GM19025 (cell line): ENCODE data around the gene HLA-DRB5.
"Not testable (repeated sequence)": the region's sequence is repeated elsewhere in the genome, so short reads cannot be mapped to it uniquely, and the experiment has no call there.

Source experiments
- ATAC-seq: cut with Tn5 transposase; IDR thresholded peaks from one replicate; pipeline ENCODE4 v1.9.1; 2021; ENCODE audit warnings: mild to moderate bottlenecking, low read depth, moderate library complexity; ENCODE audit not compliant: unreplicated experiment

Gene HLA-DRB5

DNA sequence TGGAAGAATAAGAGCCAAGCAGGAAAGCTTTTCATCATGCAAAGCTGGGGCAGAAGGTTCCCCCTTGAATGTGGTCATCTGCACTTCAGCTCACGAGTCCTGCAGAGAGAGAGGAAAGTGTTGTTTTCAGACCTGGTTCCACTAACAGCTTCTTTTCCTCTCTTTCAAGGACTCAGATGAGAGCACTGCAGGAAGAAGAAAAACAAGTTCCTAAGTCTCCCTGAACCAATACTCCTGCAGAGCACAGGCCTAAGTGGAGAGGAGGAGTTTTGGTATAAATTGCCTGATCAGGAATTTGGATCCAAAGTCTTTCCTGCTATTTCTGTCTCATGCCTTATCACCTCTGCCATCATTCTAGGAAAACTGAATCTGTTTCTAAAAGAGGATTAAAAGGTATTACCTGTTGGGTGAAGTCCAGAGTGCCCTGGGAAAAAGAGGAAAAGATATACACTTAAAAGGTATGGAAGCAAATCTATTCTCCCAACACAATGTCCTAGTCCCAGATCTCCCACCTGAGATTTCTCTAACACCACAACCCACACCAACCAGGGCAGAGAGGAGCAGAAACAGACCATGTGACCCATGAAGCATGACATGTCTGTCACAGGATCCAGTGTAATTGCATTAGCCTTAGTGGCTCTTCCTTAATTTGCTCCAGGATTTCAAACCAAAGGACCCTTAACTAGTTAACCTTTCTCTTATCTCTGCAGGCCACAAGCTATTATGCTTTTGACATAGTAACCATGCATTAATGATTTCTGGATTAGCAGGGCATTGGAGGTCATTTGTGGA lies 12.2 kb downstream of the HLA-DRB5 start:
- no peak for ATAC-seq

GRCh38 chr6:32501016-32501415 lies 29.1 kb downstream of the HLA-DRB5 start:
- no peak for ATAC-seq

GRCh38 chr6:32492351-32492750 lies 37.7 kb downstream of the HLA-DRB5 start:
- ATAC-seq: no peak

DNA sequence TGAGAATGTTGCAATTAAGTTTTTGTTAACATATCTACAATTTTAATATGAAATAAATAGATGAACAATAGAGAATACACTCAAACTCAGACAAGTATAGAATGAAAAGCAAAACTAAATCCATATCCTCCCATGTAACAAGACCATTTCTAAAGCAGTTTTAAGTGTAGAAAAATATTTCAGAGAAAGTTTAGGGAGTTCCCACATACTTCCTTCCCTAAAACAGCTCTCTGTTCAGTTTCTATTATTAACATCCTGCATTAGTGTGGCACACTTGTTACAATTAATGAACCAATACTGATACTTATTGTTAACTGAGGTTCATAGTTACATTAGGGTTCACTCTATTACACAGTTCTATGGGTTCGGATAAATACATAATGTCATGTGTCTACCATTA lies 38.4 kb downstream of the HLA-DRB5 start:
- ATAC-seq: no peak

GRCh38 chr6:32488083-32488482 lies 42.0 kb downstream of the HLA-DRB5 start:
- no peak for ATAC-seq

GRCh38 chr6:32484614-32484998 lies 45.5 kb downstream of the HLA-DRB5 start:
- ATAC-seq: no peak

- ATAC-seq: no peak
Measured at GRCh38 chr6:32483968-32484613, 46.0 kb downstream of the HLA-DRB5 start.

DNA sequence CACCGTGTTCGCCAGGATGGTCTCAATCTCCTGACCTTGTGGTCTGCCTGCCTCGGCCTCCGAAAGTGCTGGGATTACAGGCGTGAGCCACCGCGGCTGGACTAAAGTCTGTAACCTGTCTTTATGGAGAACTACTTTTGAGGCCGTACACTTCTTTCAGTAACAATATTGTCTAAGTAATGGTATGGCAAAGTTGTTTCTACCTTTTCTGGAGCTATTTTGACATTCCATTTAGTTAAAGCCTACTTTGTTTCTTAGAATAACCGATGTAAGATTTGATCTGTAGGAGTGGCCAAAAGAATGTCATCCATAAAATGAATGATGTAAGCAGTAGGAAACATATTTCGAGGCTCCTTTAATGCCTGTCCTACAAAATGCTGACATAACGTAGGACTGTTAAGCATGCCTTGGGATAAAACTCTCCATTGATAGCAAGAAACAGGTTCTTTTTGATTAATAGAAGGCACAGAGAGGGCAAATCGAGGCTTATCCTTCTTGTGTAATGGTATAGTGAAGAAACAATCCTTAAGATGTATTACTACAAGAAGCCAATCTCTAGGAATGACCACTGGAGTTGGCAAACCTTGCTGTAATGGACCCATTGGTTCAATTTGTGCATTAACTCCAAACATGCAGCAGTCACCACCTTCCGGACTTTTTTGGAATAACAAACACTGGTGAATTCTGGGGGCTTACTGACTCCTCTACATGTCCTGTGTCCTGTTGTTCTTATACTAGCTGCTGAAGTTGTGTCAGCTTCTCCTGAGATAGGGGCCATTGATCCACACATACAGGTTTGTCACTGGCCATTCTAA lies 54.5 kb downstream of the HLA-DRB5 start:
- no peak for ATAC-seq

DNA sequence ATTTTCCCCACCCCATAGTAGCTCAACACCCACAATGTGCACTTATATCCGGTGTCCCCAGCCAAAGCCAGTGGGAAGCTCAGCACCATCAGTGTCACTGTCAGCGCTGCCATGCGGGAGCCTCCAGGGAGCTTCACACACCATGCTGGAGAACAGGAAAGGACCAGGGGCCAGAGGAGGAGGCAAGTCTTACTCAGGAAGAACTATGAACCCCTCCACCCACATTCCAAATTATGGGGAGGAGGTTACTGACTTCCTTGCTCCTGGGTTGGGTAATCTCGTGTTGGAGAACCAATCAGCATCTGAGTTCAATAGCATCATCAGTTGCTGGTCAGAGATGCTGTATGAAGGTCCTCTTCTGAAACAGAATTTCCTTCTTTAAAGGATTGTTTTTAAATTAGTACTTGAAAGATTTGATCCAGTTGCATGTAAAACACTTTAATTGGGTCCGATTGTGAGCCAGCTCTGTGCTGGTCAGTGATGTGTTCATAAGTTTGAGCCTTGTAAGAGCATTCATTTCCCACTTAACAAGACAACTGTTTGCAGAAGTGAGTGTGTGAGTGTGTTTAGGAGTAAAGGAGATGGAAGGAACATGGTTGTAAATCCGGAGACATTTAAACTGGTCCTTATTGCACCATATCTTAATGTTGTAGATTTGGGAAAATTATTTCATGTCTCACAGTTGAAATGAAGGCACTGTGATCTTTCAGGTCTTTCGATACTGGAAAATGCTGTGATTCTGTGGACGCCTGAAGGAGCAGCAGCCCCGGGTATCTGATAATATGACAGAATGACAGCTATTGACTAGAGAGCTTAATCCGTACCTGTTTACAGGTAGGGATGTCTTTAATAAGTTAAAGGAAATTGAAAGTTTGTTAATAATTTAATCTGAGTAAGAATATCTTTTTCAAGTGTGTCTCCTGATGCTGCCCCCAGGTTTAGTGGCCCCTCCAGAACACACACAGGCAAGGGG lies 56.4 kb downstream of the HLA-DRB5 start:
- peak; percentile 85 for ATAC-seq

DNA sequence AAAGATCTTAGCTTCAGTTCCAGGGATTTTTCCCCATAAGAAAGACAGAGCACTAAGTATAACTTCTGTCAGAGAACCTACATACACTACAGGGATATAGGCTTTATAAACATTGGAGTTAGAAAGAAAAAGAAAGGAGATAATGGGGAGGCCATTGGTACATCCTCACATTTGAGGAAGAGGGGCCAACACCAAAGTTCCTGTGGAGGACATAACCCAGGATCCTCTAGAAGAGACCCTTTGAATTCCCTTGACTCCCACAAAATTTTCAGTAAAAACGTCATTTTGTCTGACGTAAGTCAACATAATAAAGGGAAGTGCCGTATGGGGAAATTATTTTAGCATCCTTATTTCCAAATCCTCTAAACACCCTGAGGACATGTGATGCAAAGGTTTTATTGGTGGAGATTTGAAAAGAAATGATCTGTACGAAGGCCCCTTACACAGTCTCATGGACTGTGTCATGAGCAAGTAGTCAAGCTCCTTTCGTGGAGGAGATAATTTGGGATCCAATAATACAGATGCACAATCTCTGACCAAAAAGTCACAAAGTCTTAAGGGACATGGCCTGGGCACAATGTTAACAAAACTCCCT lies 57.2 kb downstream of the HLA-DRB5 start:
- no peak for ATAC-seq

DNA sequence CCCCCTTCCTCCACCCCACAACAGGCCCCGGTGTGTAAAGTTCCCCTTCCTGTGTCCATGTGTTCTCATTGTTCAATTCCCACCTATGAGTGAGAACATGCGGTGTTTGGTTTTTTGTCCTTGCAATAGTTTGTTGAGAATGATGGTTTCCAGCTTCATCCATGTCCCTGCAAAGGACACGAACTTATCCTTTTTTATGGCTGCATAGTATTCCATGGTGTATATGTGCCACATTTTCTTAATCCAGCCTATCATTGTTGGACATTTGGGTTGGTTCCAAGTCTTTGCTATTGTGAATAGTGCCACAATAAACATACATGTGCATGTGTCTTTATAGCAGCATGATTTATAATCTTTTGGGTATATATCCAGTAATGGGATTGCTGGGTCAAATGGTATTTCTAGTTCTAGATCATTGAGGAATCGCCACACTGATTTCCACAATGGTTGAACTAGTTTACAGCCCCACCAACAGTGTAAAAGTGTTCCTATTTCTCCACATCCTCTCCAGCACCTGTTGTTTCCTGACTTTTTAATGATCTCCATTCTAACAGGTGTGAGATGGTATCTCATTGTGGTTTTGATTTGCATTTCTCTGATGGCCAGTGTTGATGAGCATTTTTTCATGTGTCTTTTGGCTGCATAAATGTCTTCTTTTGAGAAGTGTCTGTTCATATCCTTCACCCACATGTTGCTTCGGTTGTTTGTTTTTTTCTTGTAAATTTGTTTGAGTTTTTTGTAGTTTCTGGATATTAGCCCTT lies 62.2 kb downstream of the HLA-DRB5 start:
- not testable (repeated sequence) for ATAC-seq
